ENCODE data around the gene SETD5.

The SETD5 gene

GRCh38 chr3:9512456-9513045, 115.1 kb downstream of the SETD5 start:
- no peak for DNase-seq (ENCODE audit: low read depth)

GRCh38 chr3:9514306-9514705, 116.9 kb downstream of the SETD5 start:
- DNase-seq (ENCODE audit: low read depth): no peak

- no peak for DNase-seq (ENCODE audit: low read depth)
Measured at GRCh38 chr3:9514956-9515355, 117.5 kb downstream of the SETD5 start.

- no peak for DNase-seq (ENCODE audit: low read depth)
Measured at GRCh38 chr3:9525078-9525477, 127.7 kb downstream of the SETD5 start.
